ENCODE measurements around the gene RUNX2. TPM values are rescaled to one million over a fixed set of nuclear protein-coding genes. Genes with fewer than 3 reads are reported as not detected.

Gene RUNX2
- total and polyA plus RNA-seq, 2 donors from 2014 or later, result 2.3 to 4.7 TPM

- no peaks in the 10 kb centered on the region for H3K27me3 ChIP-seq (ENCODE audit: control insufficient read depth, insufficient read depth, low read length)
- H3K9ac ChIP-seq (ENCODE audit: low read length in 3 of 3), result no peak overlapping the region
- H3K36me3 ChIP-seq (ENCODE audit: control insufficient read depth in 2 of 3, insufficient read depth in 3 of 3, low read length in 3 of 3), result no peaks in the 10 kb centered on the region
- DNase-seq, result no peak
- no peaks in the 10 kb centered on the region for H3K4me1 ChIP-seq (ENCODE audit: control insufficient read depth in 2 of 3, insufficient read depth in 2 of 3, low read depth in 1 of 3, low read length in 3 of 3)
- H3K27ac ChIP-seq (ENCODE audit: low read depth in 2 of 2, low read length in 2 of 2), result no peak overlapping the region
- TF ChIP-seq CTCF (IDR thresholded peaks at IDR 0.05; ENCODE audit: borderline replicate concordance, extremely low read depth, insufficient read depth), result no peak
- H3K9me3 ChIP-seq (ENCODE audit: control insufficient read depth in 2 of 3, insufficient read depth in 1 of 3, low read length in 3 of 3), result no peaks in the 10 kb centered on the region
- FAIRE-seq, result no peak
- no peak overlapping the region for H3K4me3 ChIP-seq (ENCODE audit: low read length in 3 of 3)
- intact Hi-C loops (cut with DNase I), result no loop called here
Observed at GRCh38 chr6:45323656-45324224, 4.4 kb upstream of the RUNX2 start.

- intact Hi-C loops (cut with DNase I), result no loop called here
- no peak overlapping the region for H3K27ac ChIP-seq (ENCODE audit: low read depth in 2 of 2, low read length in 2 of 2)
- no peak overlapping the region for H3K9ac ChIP-seq (ENCODE audit: low read length in 3 of 3)
- no peaks in the 10 kb centered on the region for H3K27me3 ChIP-seq (ENCODE audit: control insufficient read depth, insufficient read depth, low read length)
- no peaks in the 10 kb centered on the region for H3K9me3 ChIP-seq (ENCODE audit: control insufficient read depth in 2 of 3, insufficient read depth in 1 of 3, low read length in 3 of 3)
- no peak for DNase-seq
- H3K4me1 ChIP-seq (ENCODE audit: control insufficient read depth in 2 of 3, insufficient read depth in 2 of 3, low read depth in 1 of 3, low read length in 3 of 3), result no peaks in the 10 kb centered on the region
- H3K36me3 ChIP-seq (ENCODE audit: control insufficient read depth in 2 of 3, insufficient read depth in 3 of 3, low read length in 3 of 3), result no peaks in the 10 kb centered on the region
- FAIRE-seq, result no peak
- TF ChIP-seq CTCF (IDR thresholded peaks at IDR 0.05; ENCODE audit: borderline replicate concordance, extremely low read depth, insufficient read depth), result no peak
- H3K4me3 ChIP-seq (ENCODE audit: low read length in 3 of 3), result no peak overlapping the region
Observed at GRCh38 chr6:45326698-45327417, 1.3 kb upstream of the RUNX2 start.

DNA sequence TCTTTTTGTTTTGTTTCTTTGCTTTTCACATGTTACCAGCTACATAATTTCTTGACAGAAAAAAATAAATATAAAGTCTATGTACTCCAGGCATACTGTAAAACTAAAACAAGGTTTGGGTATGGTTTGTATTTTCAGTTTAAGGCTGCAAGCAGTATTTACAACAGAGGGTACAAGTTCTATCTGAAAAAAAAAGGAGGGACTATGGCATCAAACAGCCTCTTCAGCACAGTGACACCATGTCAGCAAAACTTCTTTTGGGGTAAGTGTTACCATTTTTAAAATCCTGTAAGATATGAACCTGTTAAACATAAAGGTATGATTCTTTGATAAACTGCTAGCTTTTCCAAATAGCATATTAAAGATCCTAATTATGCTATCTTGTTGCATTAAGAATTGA, 393 bp downstream of the RUNX2 start:
- H3K4me3 ChIP-seq (ENCODE audit: low read length in 3 of 3), result peak overlapping the region in 2 of 3 donors; percentile 41 to 56
- TF ChIP-seq CTCF (IDR thresholded peaks at IDR 0.05; ENCODE audit: borderline replicate concordance, extremely low read depth, insufficient read depth), result no peak
- no peaks in the 10 kb centered on the region for H3K36me3 ChIP-seq (ENCODE audit: control insufficient read depth in 2 of 3, insufficient read depth in 3 of 3, low read length in 3 of 3)
- H3K27me3 ChIP-seq (ENCODE audit: control insufficient read depth, insufficient read depth, low read length), result no peaks in the 10 kb centered on the region
- no peak overlapping the region for H3K27ac ChIP-seq (ENCODE audit: low read depth in 2 of 2, low read length in 2 of 2)
- no peaks in the 10 kb centered on the region for H3K9me3 ChIP-seq (ENCODE audit: control insufficient read depth in 2 of 3, insufficient read depth in 1 of 3, low read length in 3 of 3)
- peak overlapping the region in 1 of 3 donors; percentile 19 for H3K9ac ChIP-seq (ENCODE audit: low read length in 3 of 3)
- DNase-seq (no peak), FAIRE-seq (no peak)
- intact Hi-C loops (cut with DNase I), result no loop called here
- H3K4me1 ChIP-seq (ENCODE audit: control insufficient read depth in 2 of 3, insufficient read depth in 2 of 3, low read depth in 1 of 3, low read length in 3 of 3), result no peaks in the 10 kb centered on the region
